ENCODE data around the gene IRF4.

- TF ChIP-seq CTCF (IDR thresholded peaks at IDR 0.05) (no peak), POLR2A (IDR thresholded peaks at IDR 0.05) (no peak)
Observed at GRCh38 chr6:342832-343179, 48.7 kb upstream of the IRF4 start.

Data from testis (tissue), 2 donors.